HepG2 (cell line): ENCODE data around the gene SPON1. TPM values are rescaled to one million over a fixed set of nuclear protein-coding genes. Genes with fewer than 3 reads are reported as not detected.

ENCODE experiments used
- ATAC-seq: fragments of 200-7000 bp; cut with Tn5 transposase; 3 replicates; pipeline ENCODE4 v1.9.1; 2020; ENCODE audit warnings: mild to moderate bottlenecking, moderate library complexity
- BruUV-seq: library from RNA; stranded (reverse); fragments of 400-500 nt; replicated peaks from 2 replicates; lab custom pipeline; 2021; lab: Mats Ljungman, UMichigan
- CTCF ChIA-PET: fragments of 300-600 bp; formaldehyde crosslinking; extraction: SDS; loops from one replicate; lab custom pipeline; 2021; ENCODE audit warnings: low total read pairs, inconsistent platforms, low intra/inter-chr PET ratio; lab: Yijun Ruan, JAX
- POLR2A ChIA-PET: fragments of 350-600 bp; sonication (Branson Sonifier 250); formaldehyde crosslinking; loops from one replicate; lab custom pipeline; 2020; ENCODE audit warnings: antibody characterized with exemption, inconsistent platforms; lab: Yijun Ruan, JAX
- DNase-seq: peaks from one replicate; pipeline ENCODE4 v3.0.0-alpha.2; 2015; ENCODE audit warnings: low spot score
- FAIRE-seq: peaks from 3 replicates; lab custom pipeline; 2011; peaks lifted over from hg19 to GRCh38; lab: Jason Lieb, UNC
- H2AFZ ChIP-seq: one replicate; pipeline ENCODE4 v1.6.1; 2011; ENCODE audit warnings: low read length, inconsistent platforms
- H3K27ac ChIP-seq: fragments of 300-600 bp; 3 replicates; pipeline ENCODE4 v1.8.0; 2011; ENCODE audit warnings: mixed run types, mild to moderate bottlenecking, mixed read lengths, low read length, inconsistent platforms; ENCODE audit not compliant: insufficient read depth; ENCODE audit errors: extremely low read length
- H3K27me3 ChIP-seq, 2 experiments: fragments of 200-600 bp in 1 of 2; 2 replicates in 1 of 2; 3 replicates in 1 of 2; pipeline versions ENCODE4 v1.6.0 to v1.8.0; 2011; ENCODE audit warnings: low read length in 2 of 2, mild to moderate bottlenecking in 2 of 2, moderate library complexity in 2 of 2, inconsistent platforms in 1 of 2; ENCODE audit not compliant: insufficient read depth in 2 of 2, control insufficient read depth in 1 of 2
- H3K36me3 ChIP-seq, 2 experiments: fragments of 200-600 bp in 1 of 2; replicated peaks in 1 of 2; 2 replicates in 1 of 2; 3 replicates in 1 of 2; pipeline versions ENCODE4 v1.5.1 to v1.8.0; 2011; ENCODE audit warnings: low read length in 2 of 2, inconsistent platforms in 1 of 2; ENCODE audit not compliant: insufficient read depth in 2 of 2, control insufficient read depth in 1 of 2
- H3K4me1 ChIP-seq: 2 replicates; pipeline ENCODE4 v1.5.1; 2012; ENCODE audit warnings: low read length, inconsistent platforms; ENCODE audit not compliant: insufficient read depth
- H3K4me2 ChIP-seq: 2 replicates; pipeline ENCODE4 v1.6.0; 2011; ENCODE audit warnings: low read depth, low read length, inconsistent platforms
- H3K4me3 ChIP-seq, 3 experiments: fragments of 200-600 bp in 1 of 3; sonication (generic), shearing (Covaris generic) in 1 of 3; replicated peaks in 1 of 3; 2 replicates each; pipeline ENCODE4 v1.5.1; 2011 to 2016; ENCODE audit warnings: low read length in 3 of 3, inconsistent platforms in 2 of 3, low read depth in 2 of 3, mild to moderate bottlenecking in 2 of 3, control low read depth in 1 of 3, mixed read lengths in 1 of 3; ENCODE audit not compliant: insufficient read depth in 1 of 3
- H3K79me2 ChIP-seq: one replicate; pipeline ENCODE4 v1.6.1; 2011; ENCODE audit warnings: low read length, inconsistent platforms; ENCODE audit not compliant: insufficient read depth
- H3K9ac ChIP-seq: 2 replicates; pipeline ENCODE4 v1.6.0; 2011; ENCODE audit warnings: mild to moderate bottlenecking, low read depth, low read length, inconsistent platforms; ENCODE audit not compliant: insufficient read depth
- H3K9me3 ChIP-seq: 2 replicates; pipeline ENCODE4 v1.5.1; 2012; ENCODE audit warnings: mild to moderate bottlenecking, low read length
- H4K20me1 ChIP-seq: 2 replicates; pipeline ENCODE4 v1.6.0; 2011; ENCODE audit warnings: inconsistent platforms, mild to moderate bottlenecking, low read length, moderate library complexity; ENCODE audit not compliant: insufficient read depth
- EP300 ChIP-seq, 3 experiments: sonication (generic) in 1 of 3; formaldehyde crosslinking in 1 of 3; IDR thresholded peaks; 2 replicates each; pipeline versions ENCODE4 v1.5.1 to v1.6.1; 2011 to 2020; ENCODE audit warnings: low read depth in 2 of 3, low read length in 2 of 3, borderline replicate concordance in 1 of 3, improper control_type of control experiment in 1 of 3, mild to moderate bottlenecking in 1 of 3, missing genetic modification reagents in 1 of 3, moderate library complexity in 1 of 3
- GATAD2A ChIP-seq: IDR thresholded peaks from 2 replicates; pipeline ENCODE4 v1.6.1; 2016
- GLMP ChIP-seq: sonication (generic); formaldehyde crosslinking; IDR thresholded peaks from 2 replicates; pipeline ENCODE4 v1.9.0; 2021; ENCODE audit warnings: missing genetic modification reagents, mild to moderate bottlenecking, borderline replicate concordance
- IRF2 ChIP-seq: IDR thresholded peaks from 2 replicates; pipeline ENCODE4 v1.6.1; 2018; ENCODE audit warnings: missing genetic modification reagents, missing compliant biosample characterization
- KLF13 ChIP-seq: sonication (generic); formaldehyde crosslinking; IDR thresholded peaks from 2 replicates; pipeline ENCODE4 v1.4.0; 2020; ENCODE audit warnings: mild to moderate bottlenecking, missing genetic modification reagents
- TCF7 ChIP-seq: sonication (generic); IDR thresholded peaks from 2 replicates; pipeline ENCODE4 v1.6.1; 2016; ENCODE audit warnings: antibody characterized with exemption, low read depth
- ZBTB42 ChIP-seq: sonication (generic); formaldehyde crosslinking; IDR thresholded peaks from 2 replicates; pipeline ENCODE4 v1.5.0; 2020; ENCODE audit warnings: mild to moderate bottlenecking, missing genetic modification reagents
- ZBTB7A ChIP-seq: sonication (generic); formaldehyde crosslinking; IDR thresholded peaks from 2 replicates; pipeline ENCODE4 v1.8.0; 2022; ENCODE audit warnings: mild to moderate bottlenecking, missing genetic modification reagents
- ZNF672 ChIP-seq: sonication (generic); formaldehyde crosslinking; IDR thresholded peaks from 2 replicates; pipeline ENCODE4 v1.8.1; 2022; ENCODE audit warnings: missing genetic modification reagents
- ZNF782 ChIP-seq: sonication (generic); formaldehyde crosslinking; IDR thresholded peaks from 2 replicates; pipeline ENCODE4 v1.4.0; 2020; ENCODE audit warnings: missing genetic modification reagents, mild to moderate bottlenecking, borderline replicate concordance
- WGBS: methylation state at CpG from one replicate; pipeline ENCODE4 v1.1.6; 2017; ENCODE audit warnings: low lambda C conversion rate; 5-methylcytosine and 5-hydroxymethylcytosine counted together
- in situ Hi-C: cut with HindIII; loops from 2 replicates; pipeline ENCODE4 v1.10.0; 2017; ENCODE audit warnings: low pct_unique_long_range_greater_than_20kb; ENCODE audit not compliant: extremely low pct_ligation_motif_present
- intact Hi-C: fragments of 100-400 bp; cut with micrococcal nuclease; formaldehyde crosslinking; loops from one replicate; pipeline ENCODE4 v1.10.0; 2022; ENCODE audit not compliant: unreplicated experiment
- polyA plus RNA-seq, 8 experiments: library from polyadenylated mRNA; depleted of rRNA in 3 of 8; stranded (reverse) in 7 of 8; unstranded in 1 of 8; fragments of >200 nt; fragmentation: Illumina TruSeq in 4 of 8; extraction: Trizol in 4 of 8; gene quantifications; 2 replicates each; pipeline versions ENCODE4 v1.2.1 to v1.2.3, GENCODE V29; 2011 to 2016; ENCODE audit warnings: low read depth in 4 of 8, missing spikeins in 1 of 8, mixed read lengths in 1 of 8; ENCODE audit not compliant: insufficient read depth in 1 of 8
- total RNA-seq, 5 experiments: library from RNA; depleted of rRNA; stranded (reverse); fragments of >200 nt; fragmentation: Illumina TruSeq; extraction: Trizol; gene quantifications; 2 replicates each; pipeline ENCODE4 v1.2.3, GENCODE V29; 2016; ENCODE audit warnings: low read depth in 1 of 5
- TF ChIP-seq, protein P1 (sequence below), 2 experiments: sonication (generic) in 1 of 2; formaldehyde crosslinking in 1 of 2; IDR thresholded peaks; 2 replicates each; pipeline versions ENCODE4 v1.5.1 to v1.6.1; 2011 to 2020; ENCODE audit warnings: borderline replicate concordance in 1 of 2, low read depth in 1 of 2, low read length in 1 of 2, mild to moderate bottlenecking in 1 of 2, missing genetic modification reagents in 1 of 2, moderate library complexity in 1 of 2

Gene SPON1
- total and polyA plus RNA-seq, 2 of the 13 experiments (the other 11 are each of a cell fraction or from before 2014, with no cell fraction given), result not detected

- H3K9ac ChIP-seq, result no peak overlapping the region
- H3K27ac ChIP-seq, result no peak overlapping the region
- ATAC-seq, result no peak
- ChIA-PET CTCF (no interaction called here), POLR2A (no interaction called here)
- H3K36me3 ChIP-seq, result no peaks in the 10 kb centered on the region
- no peaks in the 10 kb centered on the region for H3K79me2 ChIP-seq
- peaks cover 2 to 30% of the 10 kb centered on the region in 2 experiments for H3K27me3 ChIP-seq
- no peak overlapping the region for H3K4me2 ChIP-seq
- intact Hi-C loops (no loop called here), in situ Hi-C loops (loop anchor here (10.0 kb wide), 1 partner anchor 183 kb away; no protein-coding TSS in a partner anchor)
- no TSS peak for BruUV-seq
- no peak for TF ChIP-seq ZBTB42 (CRISPR knock-in tag)
- TF ChIP-seq GLMP, result no peak
- no peak for TF ChIP-seq ZNF782 (CRISPR knock-in tag)
- TF ChIP-seq TCF7, result no peak
- no peak for TF ChIP-seq EP300 (IDR thresholded peaks at IDR 0.05; ENCODE audit: low read depth in 2 of 2, low read length in 2 of 2)
- no peak for TF ChIP-seq EP300 (CRISPR knock-in tag; IDR thresholded peaks at IDR 0.05; ENCODE audit: borderline replicate concordance)
- no peak for TF ChIP-seq ZNF672
- TF ChIP-seq KLF13 (CRISPR knock-in tag), result no peak
- TF ChIP-seq, protein P1, sequence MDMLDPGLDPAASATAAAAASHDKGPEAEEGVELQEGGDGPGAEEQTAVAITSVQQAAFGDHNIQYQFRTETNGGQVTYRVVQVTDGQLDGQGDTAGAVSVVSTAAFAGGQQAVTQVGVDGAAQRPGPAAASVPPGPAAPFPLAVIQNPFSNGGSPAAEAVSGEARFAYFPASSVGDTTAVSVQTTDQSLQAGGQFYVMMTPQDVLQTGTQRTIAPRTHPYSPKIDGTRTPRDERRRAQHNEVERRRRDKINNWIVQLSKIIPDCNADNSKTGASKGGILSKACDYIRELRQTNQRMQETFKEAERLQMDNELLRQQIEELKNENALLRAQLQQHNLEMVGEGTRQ (IDR thresholded peaks at IDR 0.05; ENCODE audit: low read depth, low read length), result no peak
- TF ChIP-seq, protein P1 (CRISPR knock-in tag; IDR thresholded peaks at IDR 0.05; ENCODE audit: borderline replicate concordance), result no peak
- TF ChIP-seq IRF2 (CRISPR knock-in tag), result no peak
- no peak for TF ChIP-seq ZBTB7A
- no peak for TF ChIP-seq GATAD2A (CRISPR knock-in tag)
- H4K20me1 ChIP-seq, result no peaks in the 10 kb centered on the region
- no peaks in the 10 kb centered on the region for H3K9me3 ChIP-seq
- DNase-seq, result no peak
- FAIRE-seq, result no peak
- WGBS, result 35% methylated on average over 15 of the region's 16 CpGs
- H3K4me1 ChIP-seq, result peaks cover 11% of the 10 kb centered on the region
- no peak overlapping the region for H3K4me3 ChIP-seq
- no peak overlapping the region for H2AFZ ChIP-seq
These were observed 343 bp upstream of the SPON1 start for GRCh38 chr11:13962198-13962561.
